GM12878 (cell line): ENCODE results near the gene HNRNPLL. TPM values are rescaled to one million over a fixed set of nuclear protein-coding genes. Genes with fewer than 3 reads are reported as not detected.

Experiments
- ATAC-seq: fragments of 200-7000 bp; cut with Tn5 transposase; 3 replicates; pipeline ENCODE4 v1.9.1; 2020; ENCODE audit warnings: mild to moderate bottlenecking, moderate library complexity
- BruUV-seq: library from RNA; stranded (reverse); fragments of 400-500 nt; replicated peaks from 2 replicates; lab custom pipeline; 2021; lab: Mats Ljungman, UMichigan
- CTCF ChIA-PET: fragments of 300-600 bp; sonication (Branson Sonifier 250); formaldehyde crosslinking; extraction: SDS; loops from one replicate; lab custom pipeline; 2021; ENCODE audit warnings: inconsistent platforms; lab: Yijun Ruan, JAX
- POLR2A ChIA-PET: fragments of 350-600 bp; formaldehyde crosslinking; extraction: SDS; loops from one replicate; lab custom pipeline; 2021; ENCODE audit warnings: inconsistent platforms; lab: Charles Lee
- RAD21 ChIA-PET: fragments of 300-600 bp; sonication (Branson Sonifier 250); formaldehyde crosslinking; loops from one replicate; lab custom pipeline; 2023; ENCODE audit warnings: antibody characterized with exemption; ENCODE audit not compliant: unreplicated experiment; lab: Charles Lee
- SMC1A ChIA-PET: fragments of 300-600 bp; sonication (Branson Sonifier 250); formaldehyde crosslinking; loops from one replicate; lab custom pipeline; 2023; ENCODE audit not compliant: unreplicated experiment, uncharacterized antibody; lab: Charles Lee
- DNase-seq: peaks from one replicate; pipeline ENCODE4 v3.0.0-alpha.2; 2011; ENCODE audit warnings: low read depth, low spot score
- FAIRE-seq: peaks from 3 replicates; lab custom pipeline; 2011; peaks lifted over from hg19 to GRCh38; lab: Jason Lieb, UNC
- H2AFZ ChIP-seq: 2 replicates; pipeline ENCODE4 v1.6.0; 2011; ENCODE audit warnings: low read depth, low read length, control low read depth; ENCODE audit not compliant: control insufficient read depth
- H3K27ac ChIP-seq: 2 replicates; pipeline ENCODE4 v1.5.1; 2011; ENCODE audit warnings: control low read depth; ENCODE audit not compliant: control insufficient read depth, insufficient read depth
- H3K27me3 ChIP-seq, 2 experiments: replicated peaks in 1 of 2; 2 replicates each; pipeline versions ENCODE4 v1.6.0 to v1.6.1; 2011; ENCODE audit warnings: low read length in 1 of 2; ENCODE audit not compliant: control insufficient read depth in 2 of 2, insufficient read depth in 2 of 2
- H3K36me3 ChIP-seq, 2 experiments: 2 replicates each; pipeline ENCODE4 v1.5.1; 2011; ENCODE audit warnings: low read length in 1 of 2; ENCODE audit not compliant: control insufficient read depth in 2 of 2, insufficient read depth in 2 of 2
- H3K4me1 ChIP-seq: 2 replicates; pipeline ENCODE4 v1.6.1; 2011; ENCODE audit warnings: mild to moderate bottlenecking, low read length, moderate library complexity, mixed read lengths; ENCODE audit not compliant: control insufficient read depth, insufficient read depth
- H3K4me2 ChIP-seq: 2 replicates; pipeline ENCODE4 v1.6.0; 2011; ENCODE audit warnings: control low read depth; ENCODE audit not compliant: control insufficient read depth, insufficient read depth
- H3K4me3 ChIP-seq: fragments of 200-600 bp; sonication (generic); 2 replicates; pipeline ENCODE4 v1.5.1; 2016
- H3K79me2 ChIP-seq: 2 replicates; pipeline ENCODE4 v1.6.0; 2011; ENCODE audit warnings: low read length; ENCODE audit not compliant: control insufficient read depth, insufficient read depth
- H3K9ac ChIP-seq: 2 replicates; pipeline ENCODE4 v1.8.0; 2011; ENCODE audit warnings: low read length, control low read depth, mixed read lengths; ENCODE audit not compliant: control insufficient read depth, insufficient read depth
- H3K9me3 ChIP-seq: replicated peaks from 3 replicates; pipeline ENCODE4 v1.5.1; 2011; ENCODE audit warnings: mild to moderate bottlenecking, low read length; ENCODE audit not compliant: control insufficient read depth, insufficient read depth
- H4K20me1 ChIP-seq: 2 replicates; pipeline ENCODE4 v1.6.0; 2011; ENCODE audit not compliant: control insufficient read depth, insufficient read depth
- BACH1 ChIP-seq: fragments of 450-650 bp; IDR thresholded peaks from 2 replicates; pipeline ENCODE4 v1.6.1; 2017; ENCODE audit warnings: mild to moderate bottlenecking, borderline replicate concordance
- BCL3 ChIP-seq: IDR thresholded peaks from 2 replicates; pipeline ENCODE4 v1.6.1; 2011; ENCODE audit warnings: borderline replicate concordance, low read depth, mild to moderate bottlenecking, moderate library complexity, low read length; ENCODE audit not compliant: insufficient read depth, poor library complexity, severe bottlenecking
- CEBPZ ChIP-seq: fragments of 150-350 bp; IDR thresholded peaks from 2 replicates; pipeline ENCODE4 v1.6.1; 2016; ENCODE audit warnings: low read depth, low read length
- CHD4 ChIP-seq: fragments of 200-600 bp; sonication (generic); IDR thresholded peaks from 2 replicates; pipeline ENCODE4 v1.6.1; 2016; ENCODE audit warnings: mild to moderate bottlenecking
- E2F4 ChIP-seq: IDR thresholded peaks from 2 replicates; pipeline ENCODE4 v1.6.1; 2012; ENCODE audit warnings: low read depth, low read length, improper control_type of control experiment
- ELK1 ChIP-seq: IDR thresholded peaks from 2 replicates; pipeline ENCODE4 v1.6.1; 2012; ENCODE audit warnings: low read depth, low read length, improper control_type of control experiment
- ETV6 ChIP-seq, 2 experiments: fragments of 450-650 bp in 1 of 2; IDR thresholded peaks in 1 of 2; conservative IDR thresholded peaks in 1 of 2; 2 replicates each; pipeline ENCODE4 v1.6.1; 2014; ENCODE audit warnings: antibody characterized with exemption in 1 of 2, borderline replicate concordance in 1 of 2, low read depth in 1 of 2, mild to moderate bottlenecking in 1 of 2, moderate library complexity in 1 of 2
- MTA2 ChIP-seq: fragments of 450-650 bp; IDR thresholded peaks from 2 replicates; pipeline ENCODE4 v1.6.1; 2016; ENCODE audit warnings: low read depth, mild to moderate bottlenecking, moderate library complexity
- NR2F1 ChIP-seq: fragments of 450-650 bp; conservative IDR thresholded peaks from 2 replicates; pipeline ENCODE4 v1.6.1; 2017; ENCODE audit warnings: mild to moderate bottlenecking
- PAX8 ChIP-seq: fragments of 450-650 bp; IDR thresholded peaks from 2 replicates; pipeline ENCODE4 v1.6.1; 2017; ENCODE audit warnings: mild to moderate bottlenecking, moderate library complexity
- RUNX3 ChIP-seq: IDR thresholded peaks from 2 replicates; pipeline ENCODE4 v1.6.1; 2012; ENCODE audit warnings: low read length, inconsistent platforms
- WRNIP1 ChIP-seq: IDR thresholded peaks from 2 replicates; pipeline ENCODE4 v1.6.1; 2011; ENCODE audit warnings: low read depth, low read length, improper control_type of control experiment, borderline replicate concordance
- ZZZ3 ChIP-seq: IDR thresholded peaks from 2 replicates; pipeline ENCODE4 v1.6.1; 2011; ENCODE audit warnings: low read depth; ENCODE audit not compliant: control insufficient read depth, insufficient read length
- WGBS: methylation state at CpG from one replicate; pipeline ENCODE4 v1.1.6; 2016; ENCODE audit warnings: low lambda C conversion rate; ENCODE audit not compliant: insufficient replicate concordance, insufficient coverage; ENCODE audit errors: missing lambda C conversion rate; 5-methylcytosine and 5-hydroxymethylcytosine counted together
- in situ Hi-C: fragments of 300-500 bp; cut with MboI; formaldehyde crosslinking; loops from 9 replicates; pipeline ENCODE4 v1.14.3; 2018; ENCODE audit warnings: mixed read lengths
- intact Hi-C: fragments of 100-400 bp; cut with micrococcal nuclease; formaldehyde crosslinking; loops from one replicate; pipeline ENCODE4 v1.14.2; 2022; ENCODE audit not compliant: unreplicated experiment
- polyA plus RNA-seq, 11 experiments: library from polyadenylated mRNA; depleted of rRNA in 4 of 11; unstranded in 6 of 11; stranded (reverse) in 5 of 11; fragments of >200 nt; fragmentation: Nextera tagmentation in 4 of 11; fragmentation: Illumina TruSeq in 1 of 11; extraction: Ambion mirVana in 4 of 11; extraction: Trizol in 1 of 11; gene quantifications; 1 replicate in 1 of 11; 2 replicates in 10 of 11; pipeline versions ENCODE4 v1.2.1 to v1.2.3, GENCODE V29; 2011 to 2016; ENCODE audit warnings: inconsistent platforms in 2 of 11, missing spikeins in 2 of 11, low read depth in 1 of 11
- total RNA-seq, 4 experiments: library from RNA; depleted of rRNA in 3 of 4; stranded (reverse); fragments of >200 nt in 3 of 4; fragmentation: Illumina TruSeq in 1 of 4; extraction: Trizol in 1 of 4; gene quantifications; 2 replicates each; pipeline versions ENCODE4 v1.2.1 to v1.2.3, GENCODE V29; 2013 to 2021

Gene HNRNPLL
- total and polyA plus RNA-seq, 10 of the 15 experiments (the other 5 are each of a cell fraction or from before 2014, with no cell fraction given), result 0.98 to 27.1 (median 2.9) TPM

GRCh38 chr2:38598200-38598990 lies 4.3 kb downstream of the HNRNPLL start (continued):
- TF ChIP-seq BCL3, result no peak
- TF ChIP-seq ETV6 (conservative IDR thresholded peaks at IDR 0.05 in 1 of 2, IDR thresholded peaks at IDR 0.05 in 1 of 2; ENCODE audit: borderline replicate concordance in 1 of 2, low read depth in 1 of 2), result no peak
- no peak for TF ChIP-seq ELK1
- TF ChIP-seq RUNX3, result no peak
- TF ChIP-seq CHD4, result no peak
- TF ChIP-seq WRNIP1, result no peak
- no peak for TF ChIP-seq ZZZ3

GRCh38 chr2:38597115-38597514 lies 5.6 kb downstream of the HNRNPLL start:
- no peaks in the 10 kb centered on the region for H3K4me1 ChIP-seq
- no peak overlapping the region for H3K4me3 ChIP-seq
- H3K9me3 ChIP-seq, result no peaks in the 10 kb centered on the region
- WGBS, result 83% methylated on average over 5 of the region's 5 CpGs
- intact Hi-C loops (no loop called here), in situ Hi-C loops (no loop called here)
- no peak for ATAC-seq
- ChIA-PET SMC1A (interaction anchor here (0.7 to 3.8 kb wide), 6 partner anchors 9 to 155 kb away, joined by 3 to 20 read pairs (median 5); no protein-coding TSS in a partner anchor), CTCF (interaction anchor here (1.1 to 12.8 kb wide), 5 partner anchors 8 to 133 kb away, joined by 4 to 177 read pairs (median 9); no protein-coding TSS in a partner anchor), POLR2A (interaction anchor here (0.7 kb wide), 3 partner anchors 15 to 256 kb away, joined by 3 to 4 read pairs (median 3); no protein-coding TSS in a partner anchor), RAD21 (interaction anchor here (11.8 kb wide), 1 partner anchor 16 kb away, joined by 130 read pairs; no protein-coding TSS in a partner anchor)
- H3K36me3 ChIP-seq, result no peaks in the 10 kb centered on the region
- no peak for DNase-seq
- H3K9ac ChIP-seq, result no peak overlapping the region
- no peak for FAIRE-seq
- no peaks in the 10 kb centered on the region; a peak in 1 of 4 replicates for H3K27me3 ChIP-seq
- no peak overlapping the region for H2AFZ ChIP-seq
- no peaks in the 10 kb centered on the region for H3K79me2 ChIP-seq
- no peaks in the 10 kb centered on the region for H4K20me1 ChIP-seq
- H3K4me2 ChIP-seq, result no peak overlapping the region
- H3K27ac ChIP-seq, result no peak overlapping the region
- no TSS peak for BruUV-seq
- no peak for TF ChIP-seq E2F4
- TF ChIP-seq CEBPZ, result no peak
- no peak for TF ChIP-seq PAX8
- no peak for TF ChIP-seq MTA2
- no peak for TF ChIP-seq NR2F1
- TF ChIP-seq BACH1, result no peak
